Activated naive CD4-positive, alpha-beta T cell treated with anti-CD3 and anti-CD28 coated beads, Interleukin-2, amount 10 ng/mL, durations not matched to agents 7 days and 5 days (primary cell): Measurements from ENCODE around the gene ATPAF2.

Experiments used
- CTCF ChIA-PET: fragments of 350-600 bp; sonication (Branson Sonifier 250); formaldehyde crosslinking; loops from one replicate; lab custom pipeline; 2021; ENCODE audit warnings: antibody characterized with exemption; lab: Charles Lee
- DNase-seq: peaks from one replicate; pipeline ENCODE4 v3.0.0-alpha.2; 2020
- H3K27ac Mint-ChIP-seq: one replicate; pipeline ENCODE4 v1.8.0; 2021; ENCODE audit warnings: mild to moderate bottlenecking, moderate library complexity, mixed read lengths
- H3K27me3 Mint-ChIP-seq: one replicate; pipeline ENCODE4 v1.8.0; 2021; ENCODE audit warnings: mild to moderate bottlenecking, mixed read lengths
- H3K36me3 Mint-ChIP-seq: one replicate; pipeline ENCODE4 v1.8.0; 2021; ENCODE audit warnings: mixed read lengths
- H3K4me1 Mint-ChIP-seq: one replicate; pipeline ENCODE4 v1.8.0; 2021; ENCODE audit warnings: mixed read lengths
- H3K4me3 Mint-ChIP-seq: one replicate; pipeline ENCODE4 v1.8.0; 2021; ENCODE audit warnings: mild to moderate bottlenecking, moderate library complexity, mixed read lengths
- H3K9me3 Mint-ChIP-seq: one replicate; pipeline ENCODE4 v1.8.0; 2021; ENCODE audit warnings: mixed read lengths

ATPAF2 gene

DNA sequence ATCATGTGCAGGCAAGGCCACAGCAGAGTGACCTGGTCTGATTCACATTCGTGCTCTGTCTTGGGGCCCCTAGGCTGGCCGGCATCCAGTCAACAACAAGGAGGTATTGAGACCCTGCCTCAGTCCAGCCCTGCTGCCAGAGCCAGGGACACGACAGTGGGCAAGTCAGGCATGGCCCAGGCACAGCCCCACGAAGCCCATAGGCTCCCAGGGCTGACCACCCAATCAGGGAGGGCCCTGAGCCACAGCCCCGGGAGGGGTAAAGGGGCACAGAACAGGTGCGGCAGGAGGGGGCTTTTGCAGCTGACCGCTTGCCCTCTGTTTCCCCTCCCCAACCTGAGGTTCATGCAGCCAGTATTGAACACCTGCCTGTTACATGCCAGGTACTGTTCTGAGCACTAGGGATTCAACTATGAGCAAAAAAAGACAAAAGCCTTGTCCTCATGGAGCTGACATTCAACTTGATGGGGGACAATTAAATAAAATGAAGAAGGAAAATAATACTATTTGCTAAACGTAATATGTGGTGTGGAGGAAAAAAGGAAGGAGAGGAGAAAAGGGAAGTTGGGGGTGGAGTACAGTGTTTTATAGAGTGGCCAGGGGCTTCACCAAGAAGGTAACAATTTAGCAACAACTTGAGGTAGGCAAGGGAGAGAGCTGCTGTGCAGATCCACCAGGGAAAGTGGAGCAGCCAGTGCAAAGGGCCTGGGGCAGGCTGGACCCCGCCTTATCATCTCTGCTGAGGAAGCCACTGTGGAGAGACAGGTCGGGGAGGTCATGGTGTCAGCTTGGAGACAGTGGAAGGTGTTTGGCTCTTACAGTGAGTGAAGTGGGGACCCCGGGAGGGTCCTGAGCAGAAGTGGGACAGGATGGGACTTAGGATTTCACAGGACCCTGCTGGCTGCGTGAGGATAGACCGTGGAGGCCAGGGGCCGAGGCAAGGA lies 60.2 kb downstream of the ATPAF2 start:
- CTCF ChIA-PET: no interaction called here
- H3K4me1 Mint-ChIP-seq: peaks cover 1% of the 10 kb centered on the region
- H3K27ac Mint-ChIP-seq: no peak overlapping the region
- no peaks in the 10 kb centered on the region for H3K9me3 Mint-ChIP-seq
- H3K4me3 Mint-ChIP-seq: no peak overlapping the region
- no peak for DNase-seq
- peaks cover 15% of the 10 kb centered on the region for H3K27me3 Mint-ChIP-seq
- no peaks in the 10 kb centered on the region for H3K36me3 Mint-ChIP-seq

- Mint-ChIP-seq H3K27ac (no peak overlapping the region), H3K4me3 (no peak overlapping the region), H3K9me3 (no peaks in the 10 kb centered on the region), H3K27me3 (peaks cover 15% of the 10 kb centered on the region), H3K36me3 (no peaks in the 10 kb centered on the region), H3K4me1 (peaks cover 12% of the 10 kb centered on the region)
- no peak for DNase-seq
- CTCF ChIA-PET: no interaction called here
These were observed 61.9 kb downstream of the ATPAF2 start for GRCh38 chr17:17976931-17977570.

GRCh38 chr17:17975436-17975835 lies 63.5 kb downstream of the ATPAF2 start:
- no peak for DNase-seq
- peaks cover 21% of the 10 kb centered on the region for H3K4me1 Mint-ChIP-seq
- no peaks in the 10 kb centered on the region for H3K9me3 Mint-ChIP-seq
- CTCF ChIA-PET: no interaction called here
- no peak overlapping the region for H3K4me3 Mint-ChIP-seq
- H3K27me3 Mint-ChIP-seq: peaks cover 15% of the 10 kb centered on the region
- H3K27ac Mint-ChIP-seq: no peak overlapping the region
- H3K36me3 Mint-ChIP-seq: peaks cover 2% of the 10 kb centered on the region

- peaks cover 2% of the 10 kb centered on the region for H3K36me3 Mint-ChIP-seq
- peak overlapping the region; percentile 97 for H3K4me3 Mint-ChIP-seq
- peaks cover 38% of the 10 kb centered on the region for H3K4me1 Mint-ChIP-seq
- H3K9me3 Mint-ChIP-seq: no peaks in the 10 kb centered on the region
- no peak for DNase-seq
- H3K27ac Mint-ChIP-seq: peak overlapping the region; percentile 49
- peaks cover 8% of the 10 kb centered on the region for H3K27me3 Mint-ChIP-seq
- CTCF ChIA-PET: interaction anchor here (1.0 to 3.1 kb wide), 7 partner anchors 10 to 82 kb away, joined by 3 to 9 read pairs (median 4); no protein-coding TSS in a partner anchor
These were observed 66.1 kb downstream of the ATPAF2 start for GRCh38 chr17:17972952-17973254.

DNA sequence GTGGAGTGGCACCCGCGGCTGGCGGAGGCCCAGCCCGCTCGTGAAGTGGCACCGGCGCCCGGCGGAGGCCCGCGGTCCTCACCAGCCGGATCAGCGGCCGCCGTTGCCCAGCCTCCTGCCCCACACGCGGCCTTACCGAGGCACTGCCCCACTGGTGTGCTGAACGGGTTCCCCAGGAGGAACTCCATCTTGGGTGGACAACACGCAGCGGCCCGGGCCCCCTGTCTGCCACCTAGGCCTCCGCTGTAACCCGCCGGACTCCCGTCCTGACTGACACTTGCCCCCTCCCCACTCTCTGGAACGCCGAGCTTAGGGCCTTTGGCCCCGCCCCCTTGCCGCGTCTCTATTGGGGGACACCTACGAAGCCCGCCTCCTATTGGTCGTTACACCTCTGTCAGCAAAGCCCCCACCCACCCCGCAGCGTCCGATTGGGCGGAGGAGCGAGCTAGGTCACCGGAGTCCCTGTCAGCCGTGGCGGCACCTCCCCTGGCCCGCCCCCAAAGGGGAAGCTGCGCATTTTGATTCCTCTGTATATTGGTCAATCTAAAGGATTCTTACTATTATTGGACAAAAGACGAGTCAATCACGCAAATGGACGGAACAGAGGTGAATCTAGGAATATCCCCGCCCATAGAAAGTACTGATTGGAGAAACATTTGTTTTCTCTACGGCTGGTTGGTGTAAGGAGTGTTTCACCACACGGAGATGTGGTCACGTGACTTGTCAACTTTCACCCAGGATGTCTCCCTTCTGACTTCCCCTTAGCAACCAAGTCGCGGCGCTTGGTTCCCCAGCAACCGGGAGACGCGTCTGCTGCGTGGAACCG lies 66.6 kb downstream of the ATPAF2 start, which contains the start of the genes DRC3 and TOM1L2:
TSS of gene DRC3 (plus strand) at position 737 of the 826 bp plus-strand sequence. CDS start 4,737 bp downstream, outside the sequence.
TSS of gene TOM1L2 (minus strand) at position 275 of the 826 bp plus-strand sequence. CDS start at position 188, 87 bp downstream.
- H3K4me1 Mint-ChIP-seq: peaks cover 44% of the 10 kb centered on the region
- no peaks in the 10 kb centered on the region for H3K9me3 Mint-ChIP-seq
- peaks cover 7% of the 10 kb centered on the region for H3K27me3 Mint-ChIP-seq
- peak within 1 kb of the TSS; percentile 95 for H3K27ac Mint-ChIP-seq
- CTCF ChIA-PET: interaction anchor here (0.5 to 3.1 kb wide), 8 partner anchors 11 to 804 kb away, joined by 3 to 9 read pairs (median 4); no protein-coding TSS in a partner anchor
- DNase-seq: peak; percentile 100
- peaks cover 2% of the 10 kb centered on the region for H3K36me3 Mint-ChIP-seq
- H3K4me3 Mint-ChIP-seq: peak within 1 kb of the TSS; percentile 97

DNA sequence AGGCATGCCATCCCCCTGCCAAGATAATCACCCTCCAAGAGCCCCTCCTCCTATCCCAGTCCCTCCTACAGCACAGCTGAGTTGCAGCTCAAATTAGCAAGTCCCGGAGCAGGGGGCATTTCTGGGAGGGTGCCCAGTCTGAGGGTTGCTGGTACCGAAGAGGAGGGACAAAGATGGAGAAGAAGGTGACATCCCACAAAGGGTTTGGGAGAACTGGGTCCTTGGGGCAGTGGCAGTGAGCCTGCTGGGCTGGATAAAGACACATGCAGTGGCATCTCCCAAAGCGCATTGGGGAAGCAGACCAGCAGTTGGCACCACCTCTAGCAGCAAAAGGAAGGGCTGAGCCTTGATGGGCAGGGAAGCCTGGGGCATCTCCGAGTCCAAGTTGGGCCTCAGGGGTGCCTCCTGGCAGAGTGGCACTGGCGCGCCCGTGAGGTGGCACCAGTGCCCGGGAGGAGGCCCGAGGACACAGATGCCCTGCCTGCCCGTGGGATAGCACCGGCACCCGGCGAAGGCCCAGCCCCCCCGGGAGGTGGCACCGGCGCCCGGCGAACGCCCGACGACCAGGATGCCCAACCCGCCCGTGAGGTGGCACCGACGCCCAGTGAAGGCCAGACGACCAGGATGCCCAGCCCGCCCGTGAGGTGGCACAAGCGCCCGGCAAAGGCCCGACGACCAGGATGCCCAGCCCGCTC lies 67.4 kb downstream of the ATPAF2 start:
- Mint-ChIP-seq H3K9me3 (no peaks in the 10 kb centered on the region), H3K4me1 (peaks cover 52% of the 10 kb centered on the region), H3K36me3 (peaks cover 2% of the 10 kb centered on the region), H3K4me3 (peak overlapping the region; percentile 97), H3K27ac (peak overlapping the region; percentile 74), H3K27me3 (peaks cover 3% of the 10 kb centered on the region)
- peak; percentile 57 for DNase-seq
- CTCF ChIA-PET: interaction anchor here (1.0 to 3.1 kb wide), 5 partner anchors 12 to 62 kb away, joined by 3 to 9 read pairs (median 4); no protein-coding TSS in a partner anchor

DNA sequence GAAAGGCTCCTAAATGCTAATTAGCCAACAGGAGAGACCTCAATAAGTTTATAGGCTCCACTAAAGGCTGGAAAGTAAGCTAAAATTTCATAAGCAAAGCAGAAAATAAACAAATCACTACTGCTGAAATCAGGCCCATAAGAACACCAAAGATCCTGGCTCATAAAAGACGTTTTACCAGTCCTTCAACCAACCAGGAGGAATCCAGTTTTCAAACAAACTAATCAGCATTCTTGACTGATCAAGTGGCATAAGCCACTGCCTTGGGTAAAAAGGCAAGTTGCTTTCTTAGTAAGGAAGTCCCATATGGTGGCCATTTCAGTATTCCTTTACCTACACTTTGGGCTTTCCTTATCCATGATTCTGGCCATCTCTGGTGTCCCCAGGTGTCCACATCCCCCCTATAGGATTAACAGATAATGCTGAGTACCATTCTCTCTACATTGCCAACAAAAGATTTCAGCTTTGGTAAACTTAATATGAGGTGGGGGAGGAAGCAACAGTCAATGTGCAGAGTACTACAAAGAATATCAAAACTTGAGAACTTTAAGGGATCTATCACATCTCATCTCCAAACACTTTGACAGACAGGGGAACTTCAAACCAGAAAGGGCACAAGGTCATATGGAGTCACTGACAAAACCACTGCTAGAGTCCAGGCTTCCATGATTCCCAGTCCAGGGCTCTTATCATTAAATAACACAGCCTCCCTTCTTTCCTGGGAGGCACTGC lies 68.1 kb downstream of the ATPAF2 start:
- H3K27me3 Mint-ChIP-seq: peaks cover 2% of the 10 kb centered on the region
- peaks cover 59% of the 10 kb centered on the region for H3K4me1 Mint-ChIP-seq
- DNase-seq: no peak
- H3K9me3 Mint-ChIP-seq: no peaks in the 10 kb centered on the region
- H3K27ac Mint-ChIP-seq: peak overlapping the region; percentile 74
- H3K36me3 Mint-ChIP-seq: peaks cover 2% of the 10 kb centered on the region
- peak overlapping the region; percentile 97 for H3K4me3 Mint-ChIP-seq
- CTCF ChIA-PET: no interaction called here
